Measurements from ENCODE around the gene ATM.

DNA sequence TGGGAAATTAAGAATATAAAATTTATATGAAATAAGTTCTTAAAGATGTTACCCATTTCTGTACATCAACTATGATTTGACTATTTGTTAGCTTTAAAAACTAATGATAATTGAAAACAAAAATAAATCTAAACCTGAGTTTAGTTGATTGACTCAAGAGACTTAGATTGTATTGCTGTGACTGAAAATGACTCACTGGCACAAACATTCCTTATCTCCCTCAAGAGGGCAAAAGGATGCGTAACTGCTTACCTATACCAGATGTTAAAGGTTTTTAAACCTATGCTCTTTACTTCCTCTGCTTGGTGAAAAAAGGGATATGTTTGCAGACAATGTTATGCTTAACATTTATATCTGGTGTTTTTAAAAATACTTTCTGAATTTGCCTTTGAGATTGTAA is 30.3 kb downstream of the ATM start:
- TF ChIP-seq, protein P1, sequence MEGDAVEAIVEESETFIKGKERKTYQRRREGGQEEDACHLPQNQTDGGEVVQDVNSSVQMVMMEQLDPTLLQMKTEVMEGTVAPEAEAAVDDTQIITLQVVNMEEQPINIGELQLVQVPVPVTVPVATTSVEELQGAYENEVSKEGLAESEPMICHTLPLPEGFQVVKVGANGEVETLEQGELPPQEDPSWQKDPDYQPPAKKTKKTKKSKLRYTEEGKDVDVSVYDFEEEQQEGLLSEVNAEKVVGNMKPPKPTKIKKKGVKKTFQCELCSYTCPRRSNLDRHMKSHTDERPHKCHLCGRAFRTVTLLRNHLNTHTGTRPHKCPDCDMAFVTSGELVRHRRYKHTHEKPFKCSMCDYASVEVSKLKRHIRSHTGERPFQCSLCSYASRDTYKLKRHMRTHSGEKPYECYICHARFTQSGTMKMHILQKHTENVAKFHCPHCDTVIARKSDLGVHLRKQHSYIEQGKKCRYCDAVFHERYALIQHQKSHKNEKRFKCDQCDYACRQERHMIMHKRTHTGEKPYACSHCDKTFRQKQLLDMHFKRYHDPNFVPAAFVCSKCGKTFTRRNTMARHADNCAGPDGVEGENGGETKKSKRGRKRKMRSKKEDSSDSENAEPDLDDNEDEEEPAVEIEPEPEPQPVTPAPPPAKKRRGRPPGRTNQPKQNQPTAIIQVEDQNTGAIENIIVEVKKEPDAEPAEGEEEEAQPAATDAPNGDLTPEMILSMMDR (IDR thresholded peaks at IDR 0.05; ENCODE audit: low read depth, low read length, poor library complexity, severe bottlenecking), result no peak
- no peak for TF ChIP-seq EZH2phosphoT487 (IDR thresholded peaks at IDR 0.05; ENCODE audit: borderline replicate concordance, low read length)

Data from DOHH2 (cell line).